Chondrocyte (in vitro differentiated cells): ENCODE data around the gene MAB21L4. TPM values are rescaled to one million over a fixed set of nuclear protein-coding genes. Genes with fewer than 3 reads are reported as not detected.
A peak's percentile ranks its signal among the peaks of the same experiment; 100 is the strongest.

Source experiments
- DNase-seq: peaks from one replicate; pipeline ENCODE4 v3.0.0; 2021; ENCODE audit warnings: mixed read lengths, low spot score
- H3K27ac Mint-ChIP-seq: one replicate; pipeline ENCODE4 v1.8.0; 2021; ENCODE audit warnings: mild to moderate bottlenecking, moderate library complexity, mixed read lengths; ENCODE audit not compliant: unreplicated experiment
- H3K27me3 Mint-ChIP-seq: 2 replicates; pipeline ENCODE4 v1.8.0; 2021; ENCODE audit warnings: low read depth, mixed read lengths
- H3K36me3 Mint-ChIP-seq: 2 replicates; pipeline ENCODE4 v1.8.0; 2021; ENCODE audit warnings: low read depth, mixed read lengths
- H3K4me1 Mint-ChIP-seq: 2 replicates; pipeline ENCODE4 v1.8.0; 2021; ENCODE audit warnings: low read depth, mild to moderate bottlenecking, mixed read lengths
- H3K4me3 Mint-ChIP-seq: one replicate; pipeline ENCODE4 v1.8.0; 2021; ENCODE audit warnings: mild to moderate bottlenecking, moderate library complexity, mixed read lengths; ENCODE audit not compliant: unreplicated experiment
- H3K9me3 Mint-ChIP-seq: 2 replicates; pipeline ENCODE4 v1.8.0; 2021; ENCODE audit warnings: low read depth, mixed read lengths
- total RNA-seq: library from RNA; stranded (reverse); gene quantifications from 3 replicates; pipeline ENCODE4 v1.2.1, GENCODE V29; 2021
- TF ChIP-seq, protein P1 (sequence below): fragments of 200-600 bp; sonication (generic); IDR thresholded peaks from 2 replicates; pipeline ENCODE4 v1.5.0; 2021; ENCODE audit warnings: antibody characterized with exemption, mild to moderate bottlenecking, moderate library complexity

MAB21L4 gene
- total RNA-seq, 1 donor from 2014 or later: not detected

DNA sequence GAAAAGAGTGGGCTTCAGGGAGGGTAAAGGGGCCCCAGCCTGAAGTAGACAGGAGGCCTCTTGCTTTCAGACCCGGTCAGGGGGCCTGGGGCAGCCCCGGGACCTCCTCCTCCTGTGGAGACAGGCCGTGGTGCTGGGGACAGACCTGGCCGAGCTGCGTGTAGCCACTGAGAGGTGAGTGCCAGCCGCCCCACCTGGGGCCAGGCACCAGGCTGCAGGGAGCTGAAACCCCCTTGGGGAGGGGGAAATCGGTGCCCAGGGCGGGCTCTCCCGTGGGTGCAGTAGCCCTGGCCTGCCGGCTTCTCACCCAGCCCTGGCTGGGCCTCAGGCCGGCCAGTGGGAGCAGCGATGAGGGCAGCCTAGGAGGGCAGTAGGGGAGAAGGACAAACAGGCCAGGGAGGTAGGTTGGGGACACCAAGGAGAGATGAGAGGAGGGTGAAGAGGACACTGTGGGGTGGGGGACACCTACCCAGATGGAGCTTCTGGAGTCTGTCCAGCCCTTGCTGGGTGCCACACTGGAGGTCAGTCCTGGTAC lies 34.2 kb upstream of the MAB21L4 start:
- peak; percentile 67 for DNase-seq
- no peaks in the 10 kb centered on the region for H3K4me1 Mint-ChIP-seq
- H3K4me3 Mint-ChIP-seq: no peak overlapping the region
- TF ChIP-seq, protein P1, sequence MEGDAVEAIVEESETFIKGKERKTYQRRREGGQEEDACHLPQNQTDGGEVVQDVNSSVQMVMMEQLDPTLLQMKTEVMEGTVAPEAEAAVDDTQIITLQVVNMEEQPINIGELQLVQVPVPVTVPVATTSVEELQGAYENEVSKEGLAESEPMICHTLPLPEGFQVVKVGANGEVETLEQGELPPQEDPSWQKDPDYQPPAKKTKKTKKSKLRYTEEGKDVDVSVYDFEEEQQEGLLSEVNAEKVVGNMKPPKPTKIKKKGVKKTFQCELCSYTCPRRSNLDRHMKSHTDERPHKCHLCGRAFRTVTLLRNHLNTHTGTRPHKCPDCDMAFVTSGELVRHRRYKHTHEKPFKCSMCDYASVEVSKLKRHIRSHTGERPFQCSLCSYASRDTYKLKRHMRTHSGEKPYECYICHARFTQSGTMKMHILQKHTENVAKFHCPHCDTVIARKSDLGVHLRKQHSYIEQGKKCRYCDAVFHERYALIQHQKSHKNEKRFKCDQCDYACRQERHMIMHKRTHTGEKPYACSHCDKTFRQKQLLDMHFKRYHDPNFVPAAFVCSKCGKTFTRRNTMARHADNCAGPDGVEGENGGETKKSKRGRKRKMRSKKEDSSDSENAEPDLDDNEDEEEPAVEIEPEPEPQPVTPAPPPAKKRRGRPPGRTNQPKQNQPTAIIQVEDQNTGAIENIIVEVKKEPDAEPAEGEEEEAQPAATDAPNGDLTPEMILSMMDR: no peak
- H3K27ac Mint-ChIP-seq: no peak overlapping the region
- peaks cover 32% of the 10 kb centered on the region for H3K27me3 Mint-ChIP-seq
- H3K9me3 Mint-ChIP-seq: peaks cover 12% of the 10 kb centered on the region
- peaks cover 4% of the 10 kb centered on the region for H3K36me3 Mint-ChIP-seq

DNA sequence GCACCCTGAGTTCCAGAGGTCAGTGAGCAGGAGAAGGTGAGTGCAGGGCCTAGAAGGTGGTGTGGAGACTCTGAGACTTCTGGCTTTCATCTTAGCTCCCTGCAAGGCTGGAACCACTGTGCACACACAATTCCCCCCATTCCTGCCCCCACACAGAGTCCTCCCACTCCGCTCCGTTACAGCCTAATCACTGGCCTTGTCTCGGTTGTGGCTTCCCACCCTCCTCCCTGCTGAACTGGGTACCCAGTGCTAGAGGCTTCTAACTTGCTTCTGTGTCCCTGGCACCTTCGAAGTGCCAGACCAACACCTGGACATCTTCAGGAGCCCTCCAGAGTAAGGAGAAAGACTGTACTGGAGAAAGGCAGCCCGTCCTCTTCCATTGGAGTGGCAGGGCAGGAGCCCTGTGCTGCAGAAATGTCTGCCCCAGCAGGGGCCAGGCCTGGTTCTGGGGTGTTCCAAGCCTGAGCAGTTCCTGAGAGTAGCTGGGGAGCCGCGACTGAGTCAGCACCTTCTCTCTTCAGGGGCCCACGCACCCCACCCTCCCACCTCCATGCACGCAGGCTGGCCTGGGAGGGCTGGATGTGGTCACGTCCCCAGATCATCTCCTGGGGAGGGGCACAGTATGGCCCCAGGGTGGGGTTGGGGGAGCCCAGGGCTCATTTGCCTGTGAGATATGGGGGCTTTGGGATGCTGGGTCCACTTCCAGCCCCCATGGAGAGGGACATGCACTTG lies 33.6 kb upstream of the MAB21L4 start:
- H3K4me1 Mint-ChIP-seq: no peaks in the 10 kb centered on the region
- peak; percentile 74 for DNase-seq
- H3K9me3 Mint-ChIP-seq: peaks cover 12% of the 10 kb centered on the region
- TF ChIP-seq, protein P1: no peak
- no peak overlapping the region for H3K27ac Mint-ChIP-seq
- H3K27me3 Mint-ChIP-seq: peaks cover 32% of the 10 kb centered on the region
- peaks cover 4% of the 10 kb centered on the region for H3K36me3 Mint-ChIP-seq
- no peak overlapping the region for H3K4me3 Mint-ChIP-seq

DNA sequence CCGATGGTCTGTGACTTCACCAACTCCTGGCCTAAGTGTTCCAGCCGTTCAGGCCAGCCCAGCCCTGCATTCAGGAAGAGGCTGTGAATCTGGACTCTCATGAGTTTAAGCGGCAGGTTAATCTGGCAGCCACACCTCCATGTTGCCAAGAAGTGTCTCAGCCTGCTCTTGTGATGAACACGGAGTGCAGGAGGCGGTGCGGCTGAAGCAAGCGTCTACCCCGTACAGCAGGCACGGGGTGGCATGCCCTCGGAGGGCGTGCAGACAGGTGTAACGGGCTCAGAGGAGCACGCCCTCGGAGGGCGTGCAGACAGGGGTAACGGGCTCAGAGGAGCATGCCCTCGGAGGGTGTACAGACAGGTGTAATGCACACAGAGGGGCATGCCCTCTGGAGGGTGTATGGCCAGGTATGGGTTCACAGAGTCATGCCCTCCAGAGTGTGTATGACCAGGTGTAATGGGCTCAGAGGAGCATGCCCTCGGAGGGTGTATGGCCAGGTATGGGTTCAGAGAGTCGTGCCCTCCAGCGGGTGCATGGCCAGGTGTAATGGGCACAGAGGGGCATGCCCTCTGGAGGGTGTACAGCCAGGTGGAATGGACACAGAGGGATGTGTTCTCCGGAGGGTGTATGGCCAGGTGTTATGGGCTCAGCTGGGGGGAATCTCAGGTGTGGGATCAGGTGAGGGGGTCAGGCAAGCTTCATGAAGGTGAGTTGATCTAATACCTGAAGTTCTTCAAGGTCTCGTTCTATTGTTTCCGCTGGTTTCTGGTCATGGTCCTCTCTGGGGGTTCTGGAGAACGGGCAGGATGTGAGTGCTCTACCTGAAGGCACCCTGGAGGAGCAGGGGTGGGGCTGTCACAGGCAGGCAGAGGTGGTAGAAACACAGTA lies 32.8 kb upstream of the MAB21L4 start:
- DNase-seq: peak; percentile 73
- H3K4me1 Mint-ChIP-seq: no peaks in the 10 kb centered on the region
- peaks cover 32% of the 10 kb centered on the region for H3K27me3 Mint-ChIP-seq
- H3K9me3 Mint-ChIP-seq: peaks cover 12% of the 10 kb centered on the region
- no peak overlapping the region for H3K27ac Mint-ChIP-seq
- TF ChIP-seq, protein P1: no peak
- peaks cover 4% of the 10 kb centered on the region for H3K36me3 Mint-ChIP-seq
- no peak overlapping the region for H3K4me3 Mint-ChIP-seq

DNA sequence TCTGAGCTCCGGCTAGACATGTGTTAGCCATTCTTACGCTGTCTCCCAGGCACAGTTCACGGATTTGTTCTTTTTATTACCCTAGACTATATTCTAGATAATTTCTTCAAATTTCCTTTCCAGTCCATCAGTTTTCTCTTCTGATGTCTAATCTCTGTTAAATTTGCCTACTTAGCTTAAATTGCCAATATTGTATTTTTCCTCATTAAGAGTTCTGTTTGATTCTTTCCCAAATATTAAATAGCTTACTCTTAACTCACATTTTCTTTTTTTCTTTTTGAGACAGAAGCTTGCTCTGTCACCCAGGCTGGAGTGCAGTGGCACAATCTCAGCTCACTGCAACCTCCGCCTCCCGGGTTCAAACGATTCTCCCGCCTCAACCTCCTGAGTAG lies 31.4 kb upstream of the MAB21L4 start:
- Mint-ChIP-seq H3K27ac (no peak overlapping the region), H3K9me3 (peaks cover 12% of the 10 kb centered on the region), H3K4me3 (no peak overlapping the region), H3K4me1 (no peaks in the 10 kb centered on the region), H3K36me3 (peaks cover 4% of the 10 kb centered on the region), H3K27me3 (peaks cover 32% of the 10 kb centered on the region)
- DNase-seq: no peak
- TF ChIP-seq, protein P1: no peak
